ENCODE measurements around the gene LRP2.

LRP2 gene

DNA sequence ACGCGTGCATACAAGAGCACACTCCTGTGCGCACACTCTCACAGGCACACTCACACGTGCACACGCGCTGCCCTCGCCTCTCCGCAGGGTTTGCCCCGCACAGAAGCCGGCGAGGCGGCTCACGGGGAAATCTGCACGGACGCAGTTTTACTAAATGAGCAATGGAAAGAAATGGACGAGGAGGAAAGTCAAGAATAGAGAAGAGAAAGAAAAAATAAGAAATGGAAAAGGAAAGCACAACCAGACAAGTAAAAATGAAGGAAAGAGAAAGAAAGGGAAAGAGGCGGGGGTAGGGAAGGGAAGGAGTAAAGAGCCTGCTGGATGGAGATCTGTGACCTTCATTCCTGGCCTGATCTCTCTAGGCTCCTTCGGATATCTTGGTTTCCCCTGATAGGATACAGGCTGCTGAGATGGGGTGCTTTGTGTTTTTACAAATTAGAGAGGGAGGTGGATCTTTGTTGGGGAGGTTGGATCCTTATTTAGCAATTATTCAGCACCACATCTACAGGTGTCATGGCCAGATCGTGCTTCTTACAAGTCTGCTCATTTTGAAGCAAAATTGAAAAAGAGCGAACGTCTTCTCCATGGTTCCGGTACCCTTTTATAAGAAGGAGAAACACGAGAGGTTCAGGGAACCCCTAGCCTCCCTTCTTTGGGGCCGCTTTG, 693 bp upstream of the LRP2 start:
- peak overlapping the region; percentile 55 for H3K4me3 ChIP-seq (ENCODE audit: low read depth, low read length)
- TF ChIP-seq, protein P1, sequence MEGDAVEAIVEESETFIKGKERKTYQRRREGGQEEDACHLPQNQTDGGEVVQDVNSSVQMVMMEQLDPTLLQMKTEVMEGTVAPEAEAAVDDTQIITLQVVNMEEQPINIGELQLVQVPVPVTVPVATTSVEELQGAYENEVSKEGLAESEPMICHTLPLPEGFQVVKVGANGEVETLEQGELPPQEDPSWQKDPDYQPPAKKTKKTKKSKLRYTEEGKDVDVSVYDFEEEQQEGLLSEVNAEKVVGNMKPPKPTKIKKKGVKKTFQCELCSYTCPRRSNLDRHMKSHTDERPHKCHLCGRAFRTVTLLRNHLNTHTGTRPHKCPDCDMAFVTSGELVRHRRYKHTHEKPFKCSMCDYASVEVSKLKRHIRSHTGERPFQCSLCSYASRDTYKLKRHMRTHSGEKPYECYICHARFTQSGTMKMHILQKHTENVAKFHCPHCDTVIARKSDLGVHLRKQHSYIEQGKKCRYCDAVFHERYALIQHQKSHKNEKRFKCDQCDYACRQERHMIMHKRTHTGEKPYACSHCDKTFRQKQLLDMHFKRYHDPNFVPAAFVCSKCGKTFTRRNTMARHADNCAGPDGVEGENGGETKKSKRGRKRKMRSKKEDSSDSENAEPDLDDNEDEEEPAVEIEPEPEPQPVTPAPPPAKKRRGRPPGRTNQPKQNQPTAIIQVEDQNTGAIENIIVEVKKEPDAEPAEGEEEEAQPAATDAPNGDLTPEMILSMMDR (IDR thresholded peaks at IDR 0.05; ENCODE audit: insufficient read depth, low read depth, low read length, missing control alignments) = no peak
- DNase-seq (ENCODE audit: low read depth) = no peak

DNA sequence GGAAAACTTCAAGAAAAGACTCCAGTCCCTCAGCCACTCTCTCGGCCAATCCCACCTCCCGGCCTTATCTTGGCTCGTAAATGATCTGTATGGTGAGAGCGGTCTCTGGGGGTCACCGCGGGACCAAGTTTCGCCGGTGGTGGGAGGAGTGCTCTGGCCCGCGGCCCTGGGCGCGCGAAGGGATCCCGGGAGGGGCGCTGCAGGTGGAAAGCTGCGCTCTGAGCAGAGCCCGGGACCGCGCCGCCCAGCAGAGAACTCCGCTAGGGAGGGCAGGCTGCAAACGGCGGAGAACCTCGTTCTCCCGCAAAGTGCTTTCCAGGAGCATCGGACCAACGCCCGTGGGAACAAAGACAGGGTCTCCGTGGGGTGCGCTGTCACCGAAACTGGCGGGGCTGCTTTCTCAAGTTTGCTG, 622 bp downstream of the LRP2 start:
- TF ChIP-seq, protein P1 (IDR thresholded peaks at IDR 0.05; ENCODE audit: insufficient read depth, low read depth, low read length, missing control alignments) = no peak
- peak; percentile 2 for DNase-seq (ENCODE audit: low read depth)
- H3K4me3 ChIP-seq (ENCODE audit: low read depth, low read length) = peak overlapping the region; percentile 55; the same call in 1 of the 2 replicates

DNA sequence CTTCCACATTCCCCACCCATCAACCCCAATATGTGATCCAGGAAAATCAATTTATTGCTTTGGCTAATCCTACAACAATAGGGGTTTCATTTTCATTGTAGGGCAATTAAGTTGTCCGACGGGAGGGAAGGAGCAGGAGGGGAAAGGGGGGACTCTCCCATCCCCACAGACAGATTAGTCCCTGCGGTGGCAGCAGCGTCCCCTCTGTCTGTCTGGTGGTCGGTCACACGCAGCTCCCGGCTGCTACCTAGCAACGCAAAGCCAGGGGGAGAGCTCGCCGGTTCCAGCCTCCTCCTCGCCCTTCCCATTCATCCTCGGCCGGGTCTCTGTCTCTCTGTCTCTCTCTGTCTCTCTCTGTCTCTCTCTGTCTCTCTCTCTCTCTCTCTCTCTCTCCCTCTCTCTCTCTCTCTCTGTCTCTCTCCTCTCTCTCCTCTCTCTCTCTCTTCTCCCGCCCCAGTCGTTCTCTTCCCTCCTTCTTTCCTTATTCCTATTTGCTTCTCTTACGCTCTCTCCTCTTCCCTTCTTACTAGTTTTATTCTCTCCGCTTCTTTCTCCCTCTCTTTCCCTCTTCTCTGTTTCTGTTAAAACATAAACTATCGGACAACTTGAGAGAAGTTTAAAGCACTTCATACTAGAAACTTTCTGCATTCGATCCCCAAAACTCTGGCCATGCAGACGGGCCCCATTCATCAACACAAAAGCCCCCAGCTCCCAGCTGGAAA, 1.2 kb downstream of the LRP2 start:
- TF ChIP-seq, protein P1 (IDR thresholded peaks at IDR 0.05; ENCODE audit: insufficient read depth, low read depth, low read length, missing control alignments) = no peak
- DNase-seq (ENCODE audit: low read depth) = no peak
- H3K4me3 ChIP-seq (ENCODE audit: low read depth, low read length) = no peak overlapping the region

DNA sequence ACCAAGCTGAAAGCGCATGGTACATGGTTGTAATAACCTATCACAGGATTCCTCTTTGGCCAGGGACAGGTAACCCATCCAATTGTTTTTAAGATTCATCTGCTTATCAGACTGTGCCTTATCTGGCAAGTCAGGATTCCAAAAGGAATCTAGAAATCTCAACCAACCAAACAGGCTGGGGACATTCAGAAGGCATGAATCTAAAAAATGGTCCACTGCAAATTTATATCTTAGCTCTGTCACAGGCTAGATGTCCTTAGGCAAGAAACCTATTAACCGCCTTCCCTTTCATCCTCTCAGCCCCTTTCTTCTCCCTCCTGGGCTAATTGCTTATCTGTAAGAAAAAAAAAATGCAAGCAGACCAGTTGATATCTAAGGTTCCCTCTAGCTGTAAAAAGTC, 4.3 kb downstream of the LRP2 start:
- H3K4me3 ChIP-seq (ENCODE audit: low read depth, low read length) = no peak overlapping the region
- TF ChIP-seq, protein P1 (IDR thresholded peaks at IDR 0.05; ENCODE audit: insufficient read depth, low read depth, low read length, missing control alignments) = no peak
- no peak for DNase-seq (ENCODE audit: low read depth)

DNA sequence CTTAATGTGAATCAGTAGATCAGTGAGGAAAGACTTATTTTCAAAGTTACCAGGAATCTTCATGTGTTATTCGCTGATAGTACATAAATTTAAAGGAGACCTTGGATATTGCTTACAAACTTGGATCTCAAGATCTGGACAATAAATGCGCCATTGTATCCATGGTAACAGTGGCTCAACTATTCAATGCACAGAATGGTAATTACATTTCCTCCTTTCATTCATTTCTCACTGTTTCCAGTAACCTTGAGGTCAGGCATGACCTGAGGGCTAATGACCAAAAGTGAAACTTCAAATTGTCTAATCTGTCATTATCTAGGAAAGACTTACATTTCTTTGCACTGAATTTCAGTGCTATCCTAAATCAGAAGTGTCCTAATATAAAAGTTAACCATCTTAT, 8.1 kb downstream of the LRP2 start:
- no peak overlapping the region for H3K4me3 ChIP-seq (ENCODE audit: low read depth, low read length)
- no peak for DNase-seq (ENCODE audit: low read depth)
- TF ChIP-seq, protein P1 (IDR thresholded peaks at IDR 0.05; ENCODE audit: insufficient read depth, low read depth, low read length, missing control alignments) = no peak

DNA sequence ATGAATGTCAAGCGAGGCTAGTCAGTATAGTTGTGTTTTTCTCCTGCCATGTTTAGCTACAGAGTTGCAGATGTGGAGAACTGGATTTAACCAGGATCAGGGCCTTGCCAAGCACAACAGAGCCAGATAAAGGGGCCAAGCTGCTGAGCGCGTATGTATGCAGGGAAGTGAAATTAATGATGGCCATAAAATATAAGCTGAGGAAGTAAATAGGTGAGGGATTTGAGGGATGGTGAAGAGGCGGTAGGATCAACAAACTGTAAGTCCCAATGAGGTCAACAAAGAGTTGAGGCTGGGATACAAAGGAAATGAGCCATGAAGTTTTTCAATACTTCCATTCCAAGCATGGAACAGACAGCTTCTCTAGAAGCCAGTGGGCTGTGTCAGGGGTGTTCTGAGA, 10.6 kb downstream of the LRP2 start:
- DNase-seq (ENCODE audit: low read depth) = no peak
- TF ChIP-seq, protein P1 (IDR thresholded peaks at IDR 0.05; ENCODE audit: insufficient read depth, low read depth, low read length, missing control alignments) = no peak
- H3K4me3 ChIP-seq (ENCODE audit: low read depth, low read length) = no peak overlapping the region
